Mesodermal cell (in vitro differentiated cells): ENCODE data around the gene EML1. TPM values are rescaled to one million over a fixed set of nuclear protein-coding genes. Genes with fewer than 3 reads are reported as not detected.

Source experiments
- H3K27ac ChIP-seq: 2 replicates; pipeline ENCODE4 v1.7.0; 2013; ENCODE audit warnings: mild to moderate bottlenecking, low read depth, low read length, moderate library complexity; ENCODE audit not compliant: severe bottlenecking
- H3K36me3 ChIP-seq: 2 replicates; pipeline ENCODE4 v1.7.1; 2013; ENCODE audit warnings: mild to moderate bottlenecking, low read length, moderate library complexity; ENCODE audit not compliant: control insufficient read depth, insufficient read depth
- H3K4me1 ChIP-seq: one replicate; pipeline ENCODE4 v1.7.1; 2013; ENCODE audit warnings: mild to moderate bottlenecking, low read length; ENCODE audit not compliant: insufficient read depth, control insufficient read depth, poor library complexity, severe bottlenecking
- H3K4me3 ChIP-seq: 2 replicates; pipeline ENCODE4 v1.7.0; 2013; ENCODE audit warnings: low read length, control low read depth, mild to moderate bottlenecking; ENCODE audit not compliant: insufficient read depth, poor library complexity, severe bottlenecking; ENCODE audit errors: extremely low read depth
- H3K9me3 ChIP-seq: 2 replicates; pipeline ENCODE4 v1.7.1; 2013; ENCODE audit warnings: mild to moderate bottlenecking, low read length, moderate library complexity; ENCODE audit not compliant: control insufficient read depth
- WGBS, 2 experiments: methylation state at CpG; one replicate each; pipeline ENCODE4 v1.1.5; 2013; ENCODE audit warnings: missing lambda C conversion rate in 2 of 2; ENCODE audit not compliant: insufficient coverage in 2 of 2; 5-methylcytosine and 5-hydroxymethylcytosine counted together
- polyA plus RNA-seq, 2 experiments: library from polyadenylated mRNA; stranded (reverse); fragments of 50-300 nt; gene quantifications; one replicate each; pipeline ENCODE4 v1.2.3, GENCODE V29; 2013

Gene EML1
- 15.1 TPM for polyA plus RNA-seq (2013, experiment 1 of 2)
- polyA plus RNA-seq (2013, experiment 2 of 2) = 15.4 TPM

GRCh38 chr14:99793213-99794150 lies at the start of gene EML1:
Gene EML1 (plus strand): TSS chr14:99793413. CDS start chr14:99793477, 64 bp downstream.
- H3K36me3 ChIP-seq = no peaks in the 10 kb centered on the region
- 0% methylated on average over 38 to 103 of the region's 121 CpGs for WGBS, 2 experiments
- H3K4me3 ChIP-seq = peak within 1 kb of the TSS; percentile 50
- H3K27ac ChIP-seq = peak within 1 kb of the TSS; percentile 43
- H3K4me1 ChIP-seq = peaks cover 6% of the 10 kb centered on the region
- no peaks in the 10 kb centered on the region for H3K9me3 ChIP-seq

GRCh38 chr14:99744199-99744872 lies 48.9 kb upstream of the EML1 start:
- no peaks in the 10 kb centered on the region for H3K36me3 ChIP-seq
- no peaks in the 10 kb centered on the region for H3K9me3 ChIP-seq
- 10 to 16% methylated on average over 7 to 11 of the region's 11 CpGs for WGBS, 2 experiments
- H3K4me3 ChIP-seq = no peak overlapping the region
- peaks cover 5% of the 10 kb centered on the region for H3K4me1 ChIP-seq
- H3K27ac ChIP-seq = no peak overlapping the region

GRCh38 chr14:99744873-99745224 lies 48.4 kb upstream of the EML1 start:
- Histone ChIP-seq H3K9me3 (no peaks in the 10 kb centered on the region), H3K4me1 (peaks cover 5% of the 10 kb centered on the region), H3K27ac (no peak overlapping the region), H3K36me3 (no peaks in the 10 kb centered on the region), H3K4me3 (no peak overlapping the region)
- WGBS, 2 experiments = 60 to 78% methylated on average over 4 to 6 of the region's 7 CpGs

- Histone ChIP-seq H3K36me3 (no peaks in the 10 kb centered on the region), H3K4me1 (peaks cover 5% of the 10 kb centered on the region), H3K9me3 (no peaks in the 10 kb centered on the region), H3K27ac (no peak overlapping the region), H3K4me3 (no peak overlapping the region)
- 88 to 96% methylated on average over 7 to 9 of the region's 10 CpGs for WGBS, 2 experiments
Observed at GRCh38 chr14:99745307-99745951, 47.8 kb upstream of the EML1 start.

GRCh38 chr14:99747167-99747566 lies 46.0 kb upstream of the EML1 start:
- Histone ChIP-seq H3K36me3 (no peaks in the 10 kb centered on the region), H3K27ac (no peak overlapping the region), H3K9me3 (no peaks in the 10 kb centered on the region), H3K4me3 (no peak overlapping the region), H3K4me1 (peaks cover 14% of the 10 kb centered on the region)
- WGBS, 2 experiments = 93% methylated on average over 4 to 5 of the region's 7 CpGs

- Histone ChIP-seq H3K4me3 (no peak overlapping the region), H3K27ac (no peak overlapping the region), H3K36me3 (no peaks in the 10 kb centered on the region), H3K4me1 (peaks cover 20% of the 10 kb centered on the region), H3K9me3 (no peaks in the 10 kb centered on the region)
- 94 to 96% methylated on average over 17 to 19 of the region's 22 CpGs for WGBS, 2 experiments
Observed at GRCh38 chr14:99747582-99748330, 45.5 kb upstream of the EML1 start.

GRCh38 chr14:99748529-99748928 lies 44.7 kb upstream of the EML1 start:
- Histone ChIP-seq H3K4me1 (peaks cover 26% of the 10 kb centered on the region), H3K36me3 (no peaks in the 10 kb centered on the region), H3K4me3 (no peak overlapping the region), H3K9me3 (no peaks in the 10 kb centered on the region), H3K27ac (no peak overlapping the region)
- WGBS, 2 experiments = 93 to 94% methylated on average over 7 to 8 of the region's 9 CpGs

- peaks cover 26% of the 10 kb centered on the region for H3K4me1 ChIP-seq
- H3K27ac ChIP-seq = no peak overlapping the region
- WGBS, 2 experiments = 88 to 92% methylated on average over 11 to 13 of the region's 13 CpGs
- H3K36me3 ChIP-seq = no peaks in the 10 kb centered on the region
- no peak overlapping the region for H3K4me3 ChIP-seq
- H3K9me3 ChIP-seq = no peaks in the 10 kb centered on the region
Observed at GRCh38 chr14:99749142-99749541, 44.1 kb upstream of the EML1 start.

GRCh38 chr14:99749763-99750715 lies 43.2 kb upstream of the EML1 start:
- WGBS, 2 experiments = 84 to 87% methylated on average over 15 to 21 of the region's 23 CpGs
- H3K36me3 ChIP-seq = no peaks in the 10 kb centered on the region
- H3K27ac ChIP-seq = no peak overlapping the region

More at GRCh38 chr14:99749763-99750715, 43.2 kb upstream of the EML1 start:
- H3K9me3 ChIP-seq = no peaks in the 10 kb centered on the region
- peaks cover 26% of the 10 kb centered on the region for H3K4me1 ChIP-seq
- H3K4me3 ChIP-seq = no peak overlapping the region
